GM08714 (cell line): ENCODE results near the gene HIF1A.
"Not testable (repeated sequence)": the region's sequence is repeated elsewhere in the genome, so short reads cannot be mapped to it uniquely, and the experiment has no call there.

ENCODE experiments used
- H3K4me3 ChIP-seq: fragments of 200-500 bp; sonication (Bioruptor generic); 2 replicates; pipeline ENCODE4 v1.5.1; 2014; ENCODE audit warnings: mild to moderate bottlenecking, low read length, inconsistent platforms
- ZNF274 ChIP-seq: IDR thresholded peaks from 2 replicates; pipeline ENCODE4 v1.6.1; 2012; ENCODE audit warnings: mild to moderate bottlenecking, low read depth, low read length

Gene HIF1A

DNA sequence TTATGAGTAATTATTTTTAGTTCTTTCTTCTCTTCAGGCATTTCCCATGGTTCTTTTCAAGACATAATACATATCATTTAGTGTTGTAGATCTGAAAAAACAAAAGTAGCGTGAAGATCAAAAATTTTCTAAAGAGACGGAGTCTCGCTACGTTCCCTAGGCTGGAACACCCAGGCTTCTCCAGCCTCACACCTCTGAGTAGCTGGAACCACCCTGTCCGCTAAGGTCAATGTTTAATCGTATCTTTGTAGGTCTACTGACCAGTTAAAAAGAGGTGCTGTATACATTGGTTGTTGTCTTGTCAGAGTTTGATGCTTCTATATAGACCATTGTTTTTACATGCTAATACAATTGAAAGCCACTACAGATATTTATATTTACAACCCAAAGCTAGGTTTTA lies 1.3 kb upstream of the HIF1A start:
- no peak overlapping the region for H3K4me3 ChIP-seq
- TF ChIP-seq ZNF274 = no peak

DNA sequence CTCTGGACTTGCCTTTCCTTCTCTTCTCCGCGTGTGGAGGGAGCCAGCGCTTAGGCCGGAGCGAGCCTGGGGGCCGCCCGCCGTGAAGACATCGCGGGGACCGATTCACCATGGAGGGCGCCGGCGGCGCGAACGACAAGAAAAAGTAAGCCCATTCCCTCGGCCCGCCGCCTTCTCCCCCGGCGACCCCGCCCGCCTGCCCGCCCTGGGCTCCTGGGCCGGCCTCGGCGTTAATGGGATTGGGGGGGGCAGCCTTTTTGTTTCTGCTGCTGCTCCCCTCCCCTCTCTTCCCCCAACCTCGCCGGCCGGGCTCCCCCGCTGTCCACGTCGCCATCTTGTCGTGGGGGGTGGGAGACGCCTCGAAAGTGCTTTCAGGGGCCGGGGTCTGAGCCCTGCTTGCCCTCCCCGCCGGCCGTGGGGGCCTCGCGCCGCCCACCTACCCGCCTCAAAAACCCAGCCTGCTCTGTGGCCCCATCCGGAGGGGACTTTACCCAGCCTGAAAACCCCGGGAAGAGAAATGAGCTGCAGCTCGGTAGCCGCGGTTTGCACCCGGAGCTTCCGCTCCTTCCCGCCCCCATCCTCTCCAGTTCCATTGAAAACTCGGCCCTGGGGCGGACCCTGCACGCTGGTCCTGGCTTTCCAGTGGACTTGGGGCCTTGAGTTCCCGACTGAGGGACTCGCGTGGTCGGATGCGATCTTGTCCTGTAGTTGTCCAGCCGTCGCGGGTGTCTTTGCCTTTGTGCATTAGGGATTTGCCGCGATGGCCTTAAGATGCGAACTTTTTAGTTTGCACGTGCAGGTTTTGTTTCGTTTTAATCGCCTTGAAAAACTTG lies 598 bp downstream of the HIF1A start:
- peak overlapping the region; percentile 91 for H3K4me3 ChIP-seq
- TF ChIP-seq ZNF274 = no peak

GRCh38 chr14:61696753-61697318 lies 1.5 kb downstream of the HIF1A start:
- no peak for TF ChIP-seq ZNF274
- peak overlapping the region; percentile 91; the same call in 1 of the 2 replicates for H3K4me3 ChIP-seq

- TF ChIP-seq ZNF274 = no peak
- H3K4me3 ChIP-seq = peak overlapping the region; percentile 91
Observed at GRCh38 chr14:61698206-61698980, 3.1 kb downstream of the HIF1A start.

- peak overlapping the region; percentile 91; the same call in 1 of the 2 replicates for H3K4me3 ChIP-seq
- TF ChIP-seq ZNF274 = no peak
Observed at GRCh38 chr14:61699027-61699426, 3.7 kb downstream of the HIF1A start.

GRCh38 chr14:61700104-61700886 lies 5.0 kb downstream of the HIF1A start:
- TF ChIP-seq ZNF274 = no peak
- H3K4me3 ChIP-seq = peak overlapping the region; percentile 19; the same call in 1 of the 2 replicates

DNA sequence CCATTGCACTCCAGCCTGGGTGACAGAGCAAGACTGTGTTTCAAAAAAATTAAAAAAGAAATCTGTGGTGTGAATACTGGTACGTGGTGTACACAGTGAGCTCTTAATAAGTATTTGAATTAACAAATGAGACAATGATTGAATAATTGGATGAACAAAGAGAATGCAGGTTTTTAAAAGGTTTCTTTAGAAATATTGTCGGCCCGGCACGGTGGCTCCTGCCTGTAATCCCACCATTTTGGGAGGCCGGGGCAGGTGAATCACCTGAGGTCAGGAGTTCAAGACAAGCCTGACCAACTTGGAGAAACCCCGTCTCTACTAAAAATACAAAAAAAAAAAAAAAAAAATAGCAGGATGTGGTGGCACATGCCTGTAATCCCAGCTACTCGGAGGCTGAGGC lies 6.6 kb downstream of the HIF1A start:
- TF ChIP-seq ZNF274 = no peak
- H3K4me3 ChIP-seq = no peak overlapping the region

- no peak overlapping the region for H3K4me3 ChIP-seq
- no peak for TF ChIP-seq ZNF274
Observed at GRCh38 chr14:61703342-61704129, 8.2 kb downstream of the HIF1A start.

DNA sequence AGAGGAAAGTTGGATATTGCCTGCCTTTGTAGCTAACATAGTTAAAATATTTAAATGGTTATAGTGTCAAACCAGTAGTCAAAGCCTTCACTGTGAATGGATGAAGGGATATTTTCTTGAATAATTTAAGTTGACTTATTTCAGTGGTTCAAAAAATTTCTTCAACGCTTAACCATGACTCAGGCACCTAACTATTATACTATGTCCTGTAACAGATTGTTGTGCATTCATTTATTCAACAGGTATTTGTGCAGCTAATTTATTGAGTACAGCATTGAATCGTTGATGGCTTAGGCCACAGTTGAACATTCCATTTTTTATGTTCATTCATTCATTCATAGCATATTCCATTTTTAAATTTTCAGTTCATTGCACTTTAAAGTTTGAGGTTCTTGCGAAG lies 9.2 kb downstream of the HIF1A start:
- H3K4me3 ChIP-seq = no peak overlapping the region
- no peak for TF ChIP-seq ZNF274

GRCh38 chr14:61705017-61705416 lies 9.7 kb downstream of the HIF1A start:
- H3K4me3 ChIP-seq = no peak overlapping the region
- TF ChIP-seq ZNF274 = no peak

DNA sequence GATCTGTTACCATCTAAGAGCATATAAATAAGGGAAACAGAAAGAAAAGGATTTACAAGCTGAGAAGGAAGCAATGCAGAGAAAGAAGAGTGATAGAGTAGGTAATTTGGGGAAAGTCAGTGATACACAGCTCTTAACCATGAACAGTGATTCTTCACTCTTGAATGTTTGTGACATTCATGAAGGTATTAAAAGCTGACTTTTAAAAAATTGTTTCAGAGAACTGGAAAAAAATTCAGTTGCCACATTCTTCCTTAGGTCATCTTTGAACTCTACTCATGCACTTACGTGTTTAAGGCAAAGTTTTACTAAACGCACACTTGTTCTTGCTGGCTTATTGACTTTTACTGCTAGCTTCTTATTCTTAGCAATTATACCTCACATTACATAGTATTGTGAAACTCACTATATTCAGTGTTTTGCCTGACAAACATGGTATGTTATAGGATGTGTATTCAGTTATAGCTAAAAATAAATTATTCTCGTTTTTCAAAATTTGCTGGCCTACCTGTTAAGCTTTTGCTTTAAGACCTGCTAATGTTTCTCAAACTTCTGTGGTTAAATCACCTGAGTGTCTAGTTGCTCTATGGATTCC lies 10.9 kb downstream of the HIF1A start:
- TF ChIP-seq ZNF274 = no peak
- no peak overlapping the region for H3K4me3 ChIP-seq

DNA sequence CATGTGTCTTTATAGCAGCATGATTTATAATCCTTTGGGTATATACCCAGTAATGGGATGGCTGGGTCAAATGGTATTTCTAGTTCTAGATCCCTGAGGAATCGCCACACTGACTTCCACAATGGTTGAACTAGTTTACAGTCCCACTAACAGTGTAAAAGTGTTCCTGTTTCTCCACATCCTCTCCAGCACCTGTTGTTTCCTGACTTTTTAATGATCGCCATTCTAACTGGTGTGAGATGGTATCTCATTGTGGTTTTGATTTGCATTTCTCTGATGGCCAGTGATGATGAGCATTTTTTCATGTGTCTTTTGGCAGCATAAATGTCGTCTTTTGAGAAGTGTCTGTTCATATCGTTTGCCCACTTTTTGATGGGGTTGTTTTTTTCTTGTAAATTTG lies 12.5 kb downstream of the HIF1A start:
- H3K4me3 ChIP-seq = not testable (repeated sequence)

GRCh38 chr14:61708693-61709092 lies 13.4 kb downstream of the HIF1A start:
- not testable (repeated sequence) for H3K4me3 ChIP-seq
